Adrenal gland (tissue), 12 donors: ENCODE measurements around the gene LIN52. TPM values are rescaled to one million over a fixed set of nuclear protein-coding genes. Genes with fewer than 3 reads are reported as not detected.

Experiments used
- DNase-seq, 7 donors: peaks; one replicate each; pipeline ENCODE4 v3.0.0-alpha.2; 2019 to 2020
- H3K27ac ChIP-seq, 5 donors: fragments of 200-600 bp; sonication (generic) in 4 of 5; 1 replicate in 3 of 5; 2 replicates in 2 of 5; pipeline versions ENCODE4 v1.5.1 to v1.8.0; 2016 to 2020; ENCODE audit warnings: mild to moderate bottlenecking in 1 of 5
- H3K27me3 ChIP-seq: fragments of 200-600 bp; 2 replicates; pipeline ENCODE4 v1.8.0; 2021
- H3K36me3 ChIP-seq, 2 donors: fragments of 200-600 bp; replicated peaks in 1 of 2; 1 replicate in 1 of 2; 2 replicates in 1 of 2; pipeline versions ENCODE4 v1.5.1 to v1.8.0; 2018 to 2022
- H3K4me1 ChIP-seq, 2 donors: fragments of 200-600 bp; replicated peaks in 1 of 2; 1 replicate in 1 of 2; 2 replicates in 1 of 2; pipeline versions ENCODE4 v1.5.1 to v1.8.0; 2018 to 2021
- H3K4me3 ChIP-seq, 4 donors: fragments of 200-600 bp; sonication (generic) in 3 of 4; one replicate each; pipeline ENCODE4 v1.5.1; 2016 to 2018
- H3K9me3 ChIP-seq, 3 donors: fragments of 200-600 bp; sonication (generic) in 1 of 3; replicated peaks in 1 of 3; 1 replicate in 2 of 3; 2 replicates in 1 of 3; pipeline versions ENCODE4 v1.5.1 to v1.8.0; 2016 to 2021
- CTCF ChIP-seq, 6 experiments: fragments of 450-650 bp in 4 of 6; fragments of 200-600 bp in 2 of 6; sonication (generic) in 1 of 6; IDR thresholded peaks; 1 replicate in 5 of 6; 2 replicates in 1 of 6; pipeline versions ENCODE4 v1.5.1 to v1.8.0; 2016 to 2021; ENCODE audit warnings: antibody characterized with exemption in 6 of 6, mild to moderate bottlenecking in 2 of 6, moderate library complexity in 1 of 6
- POLR2A ChIP-seq, 2 donors: fragments of 450-650 bp; IDR thresholded peaks; one replicate each; pipeline ENCODE4 v1.6.1; 2017; ENCODE audit warnings: antibody characterized with exemption in 2 of 2, mild to moderate bottlenecking in 2 of 2, moderate library complexity in 1 of 2
- WGBS, 4 donors: extraction: QIAGEN DNeasy Blood & Tissue Kit in 2 of 4; methylation state at CpG; one replicate each; pipeline versions ENCODE4 v1.1.5 to v1.1.7; 2013 to 2017; 5-methylcytosine and 5-hydroxymethylcytosine counted together
- intact Hi-C, 2 donors: fragments of 100-400 bp; cut with DNase I; formaldehyde crosslinking; loops; one replicate each; pipeline versions ENCODE4 v1.14.1 to v1.15.0; 2022 to 2023
- polyA plus RNA-seq, 3 donors: library from polyadenylated mRNA; stranded (reverse); fragments of 200-250 nt in 2 of 3; fragments of 350-450 nt in 1 of 3; fragmentation: Illumina TruSeq in 1 of 3; extraction: RNeasy Lipid Tissue Mini Kit (QIAGEN cat#74804) in 1 of 3; gene quantifications; one replicate each; pipeline ENCODE4 v1.2.3, GENCODE V29; 2013 to 2014
- total RNA-seq, 9 donors: library from RNA; depleted of rRNA in 4 of 9; stranded (reverse); fragments of >200 nt in 4 of 9; fragments of 120-200 nt in 1 of 9; fragmentation: NEBNext Ultra II Directional in 1 of 9; extraction: Animal tissue kit (Norgen Biotek cat#: 25700) in 1 of 9; gene quantifications; one replicate each; pipeline versions ENCODE4 v1.1.0 to v1.2.4, GENCODE V29; 2013 to 2023
- donor health status: healthy with polysubstance abuse.
- donor health status: Bipolar disorder and iron deficiency.
- donor health status: DM: yes; HTN: yes; CAD: no.
- donor health status: DM: no; HTN: no; CAD: no.
- donor health status: DM: no; HTN: no; CAD: no.
- donor health status: DM: yes; HTN: yes; CAD: no.

LIN52 gene
- total and polyA plus RNA-seq, 12 donors: 4.6 to 14.3 (median 8.0) TPM

GRCh38 chr14:74062809-74063150, 22.0 kb upstream of the LIN52 start:
- H3K9me3 ChIP-seq: no peaks in the 10 kb centered on the region
- no peak for TF ChIP-seq POLR2A (IDR thresholded peaks at IDR 0.05)
- TF ChIP-seq CTCF (IDR thresholded peaks at IDR 0.05): no peak
- no peak overlapping the region for H3K4me3 ChIP-seq
- H3K36me3 ChIP-seq: peaks cover 0 to 41% of the 10 kb centered on the region in 2 donors
- WGBS, 4 donors: 85 to 95% (median 88%) methylated on average over 2 of the region's 2 CpGs
- no peak for DNase-seq
- no peaks in the 10 kb centered on the region for H3K27me3 ChIP-seq
- H3K4me1 ChIP-seq: no peaks in the 10 kb centered on the region
- intact Hi-C loops: no loop called here
- no peak overlapping the region for H3K27ac ChIP-seq

- Histone ChIP-seq H3K27me3 (no peaks in the 10 kb centered on the region), H3K9me3 (no peaks in the 10 kb centered on the region), H3K36me3 (peaks cover 0 to 34% of the 10 kb centered on the region in 2 donors), H3K27ac (no peak overlapping the region), H3K4me3 (no peak overlapping the region), H3K4me1 (no peaks in the 10 kb centered on the region)
- DNase-seq: no peak
- intact Hi-C loops: no loop called here
- TF ChIP-seq POLR2A (IDR thresholded peaks at IDR 0.05) (no peak), CTCF (IDR thresholded peaks at IDR 0.05) (no peak)
Measured at GRCh38 chr14:74064426-74064825, 20.3 kb upstream of the LIN52 start.

GRCh38 chr14:74064883-74065282, 19.9 kb upstream of the LIN52 start:
- Histone ChIP-seq H3K4me1 (no peaks in the 10 kb centered on the region), H3K27ac (no peak overlapping the region), H3K27me3 (no peaks in the 10 kb centered on the region), H3K4me3 (no peak overlapping the region), H3K36me3 (peaks cover 0 to 30% of the 10 kb centered on the region in 2 donors), H3K9me3 (no peaks in the 10 kb centered on the region)
- TF ChIP-seq CTCF (IDR thresholded peaks at IDR 0.05) (no peak), POLR2A (IDR thresholded peaks at IDR 0.05) (no peak)
- DNase-seq: no peak
- intact Hi-C loops: no loop called here
- 87 to 93% (median 90%) methylated on average over 3 of the region's 3 CpGs for WGBS, 4 donors

GRCh38 chr14:74065746-74066575, 18.8 kb upstream of the LIN52 start:
- Histone ChIP-seq H3K27ac (no peak overlapping the region), H3K36me3 (peaks cover 0 to 24% of the 10 kb centered on the region in 2 donors), H3K4me1 (no peaks in the 10 kb centered on the region), H3K9me3 (no peaks in the 10 kb centered on the region), H3K4me3 (no peak overlapping the region), H3K27me3 (no peaks in the 10 kb centered on the region)
- TF ChIP-seq POLR2A (IDR thresholded peaks at IDR 0.05) (no peak), CTCF (IDR thresholded peaks at IDR 0.05) (no peak)
- WGBS, 4 donors: 75 to 81% (median 79%) methylated on average over 3 of the region's 3 CpGs
- intact Hi-C loops: no loop called here
- no peak for DNase-seq
